ENCODE data around the gene PPP2R2B.

PPP2R2B gene

GRCh38 chr5:146699138-146699537, 179.4 kb downstream of the PPP2R2B start:
- DNase-seq, result no peak

DNA sequence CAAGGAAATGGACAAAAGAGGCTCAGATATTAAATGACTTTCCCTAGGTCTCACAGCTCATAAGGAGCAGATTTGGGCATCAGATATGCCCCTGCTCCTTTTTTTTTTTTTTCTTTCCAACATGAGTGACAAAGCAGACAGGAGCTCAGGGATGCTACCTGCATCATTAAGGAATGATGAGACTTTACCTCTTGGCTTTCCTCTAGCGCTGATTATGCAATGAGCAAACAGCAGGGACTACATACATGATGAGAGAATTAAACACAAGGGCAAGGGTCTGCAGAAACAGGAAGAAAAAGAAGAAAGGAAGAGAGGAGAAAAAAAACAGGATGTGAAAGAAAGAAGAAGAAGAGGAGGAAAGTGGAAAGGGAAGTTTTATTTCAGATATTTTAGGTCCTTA, 179.9 kb downstream of the PPP2R2B start:
- DNase-seq, result no peak

- no peak for DNase-seq
Observed at GRCh38 chr5:146697211-146697610, 181.3 kb downstream of the PPP2R2B start.

- no peak for DNase-seq
Observed at GRCh38 chr5:146695646-146696045, 182.9 kb downstream of the PPP2R2B start.

DNA sequence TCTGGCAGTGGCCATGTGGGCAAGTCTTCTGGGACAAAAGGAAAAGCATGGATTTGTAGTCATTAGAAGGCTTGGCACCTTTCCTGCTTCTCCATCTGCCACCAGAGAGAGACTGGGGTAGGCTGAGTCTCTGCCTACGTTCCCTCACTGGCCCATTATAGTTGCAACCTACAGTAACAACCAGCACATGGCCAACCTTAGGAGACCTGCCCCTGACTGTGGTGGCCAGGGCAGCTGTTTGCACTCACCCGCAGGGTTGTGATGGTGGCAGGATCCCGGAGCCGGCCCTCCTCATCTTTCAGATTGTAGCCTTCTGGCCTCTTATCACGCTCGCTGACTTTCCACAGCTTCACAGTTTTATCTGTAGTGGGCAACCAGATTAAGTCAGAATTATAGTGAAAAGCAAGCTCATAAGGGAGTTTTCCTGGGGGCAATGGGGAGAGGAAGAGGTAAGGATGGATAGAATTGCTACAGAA, 187.6 kb downstream of the PPP2R2B start:
- peak in 1 of 14 donors; percentile 76 for DNase-seq

GRCh38 chr5:146687630-146688029, 190.9 kb downstream of the PPP2R2B start:
- DNase-seq, result no peak

DNA sequence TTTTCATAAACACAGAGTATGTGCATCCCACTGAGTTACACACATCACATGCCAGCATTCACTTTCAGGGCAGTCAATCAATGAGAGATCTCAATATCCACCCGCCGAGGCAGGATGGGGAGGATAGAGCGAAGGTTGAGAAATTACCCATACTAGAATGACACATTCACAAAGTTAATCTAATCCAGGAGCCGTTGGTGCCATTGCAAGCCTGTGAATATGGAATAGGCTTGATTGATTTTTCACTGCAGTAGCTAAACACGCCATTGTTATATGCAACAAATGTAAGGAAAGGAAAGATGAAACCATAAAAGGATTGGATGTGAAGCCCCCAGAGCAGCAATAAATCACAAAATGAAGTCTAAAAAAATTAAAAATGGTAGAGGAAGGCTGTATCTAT, 194.7 kb downstream of the PPP2R2B start:
- DNase-seq, result no peak

DNA sequence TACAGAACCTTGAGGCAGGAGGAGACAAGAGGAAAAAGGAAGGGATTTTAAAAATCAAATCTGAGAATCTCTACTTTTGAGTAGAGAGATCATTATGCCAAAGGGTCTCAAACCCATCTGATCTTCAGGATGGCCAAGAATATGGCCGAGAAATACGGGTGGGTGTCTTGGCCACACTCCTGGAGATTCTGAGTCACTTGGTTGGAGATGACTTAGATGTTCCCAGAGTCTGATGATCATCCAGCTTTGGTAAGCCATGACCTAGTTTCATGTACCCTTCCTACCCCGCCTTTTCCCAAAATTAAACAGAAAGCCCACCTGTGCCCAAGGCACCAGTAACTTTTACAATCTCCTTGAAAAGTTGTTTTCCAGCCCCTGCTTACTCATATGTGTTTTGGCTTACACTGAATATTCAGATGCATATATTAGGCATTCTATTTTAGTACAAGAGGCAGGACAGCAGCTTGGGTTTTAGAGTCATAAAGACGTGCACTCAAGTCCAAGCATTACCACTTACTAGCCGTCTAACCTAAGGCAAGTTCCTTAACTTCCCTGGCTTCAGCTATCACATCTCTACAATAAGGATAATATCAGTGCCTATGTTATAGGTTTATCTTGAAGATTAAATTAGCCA, 195.5 kb downstream of the PPP2R2B start:
- peak in 1 of 14 donors; percentile 11 for DNase-seq

DNA sequence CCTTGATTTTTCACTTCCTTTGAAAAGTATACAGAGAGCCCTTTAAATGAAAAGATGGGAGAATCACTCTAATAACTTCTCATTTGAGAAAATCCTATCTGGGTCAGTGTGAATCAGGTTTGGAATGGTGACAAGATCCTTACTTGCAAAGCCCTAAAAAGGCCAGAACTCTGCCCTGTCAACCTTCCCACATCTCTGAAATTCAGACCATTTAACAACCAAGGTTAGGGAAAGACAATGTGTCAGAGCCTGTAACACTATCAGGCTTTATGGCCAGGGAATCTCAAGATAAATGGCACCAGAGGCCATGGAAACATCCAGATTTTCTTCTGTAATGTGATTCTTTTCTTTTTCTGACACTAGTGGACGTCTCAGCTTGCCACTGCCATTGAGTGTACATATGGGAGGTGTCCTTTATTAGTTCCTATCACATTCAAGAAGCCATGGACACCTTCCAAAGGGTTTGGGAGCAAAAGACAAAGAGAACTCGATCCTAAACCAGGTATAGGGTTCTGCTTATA, 196.9 kb downstream of the PPP2R2B start:
- DNase-seq, result no peak

- no peak for DNase-seq
Observed at GRCh38 chr5:146680846-146681584, 197.5 kb downstream of the PPP2R2B start.

- no peak for DNase-seq
Observed at GRCh38 chr5:146675636-146676035, 202.9 kb downstream of the PPP2R2B start.

GRCh38 chr5:146672866-146673265, 205.7 kb downstream of the PPP2R2B start:
- no peak for DNase-seq

DNA sequence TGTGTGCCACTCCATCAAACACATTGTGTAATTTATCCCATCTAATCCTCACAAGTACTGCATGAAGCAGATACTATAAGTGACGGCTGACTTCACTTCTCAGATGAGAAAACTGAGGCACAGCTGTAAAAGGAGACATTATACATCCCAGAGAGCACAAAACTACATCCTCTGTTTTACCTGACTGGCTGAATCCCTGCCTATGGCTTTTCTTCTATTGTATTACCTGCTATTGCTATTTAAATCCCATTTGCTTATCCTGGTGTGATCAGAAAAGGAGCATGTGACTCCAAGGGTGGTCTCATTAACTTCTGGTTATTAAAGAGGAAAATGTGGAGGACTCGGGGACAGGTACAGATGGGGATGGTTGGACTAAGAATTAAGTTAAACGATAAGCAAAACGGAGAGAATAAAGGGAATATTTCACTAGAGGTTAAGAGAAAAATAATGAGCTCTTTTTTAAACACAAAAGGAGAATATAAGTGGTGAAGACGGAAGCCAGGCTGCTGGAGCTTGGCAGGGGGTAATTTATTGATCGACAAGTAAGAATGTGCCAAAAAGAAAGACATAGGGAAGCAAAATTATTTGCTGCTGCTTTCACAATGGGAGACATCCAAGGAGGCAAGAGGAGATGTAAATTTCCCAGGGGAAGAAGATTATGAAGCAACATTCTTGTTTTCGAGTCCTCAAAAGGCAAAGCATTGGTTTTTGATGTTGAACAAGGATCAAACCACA, 206.8 kb downstream of the PPP2R2B start:
- no peak for DNase-seq

GRCh38 chr5:146669656-146670055, 208.9 kb downstream of the PPP2R2B start:
- no peak for DNase-seq

DNA sequence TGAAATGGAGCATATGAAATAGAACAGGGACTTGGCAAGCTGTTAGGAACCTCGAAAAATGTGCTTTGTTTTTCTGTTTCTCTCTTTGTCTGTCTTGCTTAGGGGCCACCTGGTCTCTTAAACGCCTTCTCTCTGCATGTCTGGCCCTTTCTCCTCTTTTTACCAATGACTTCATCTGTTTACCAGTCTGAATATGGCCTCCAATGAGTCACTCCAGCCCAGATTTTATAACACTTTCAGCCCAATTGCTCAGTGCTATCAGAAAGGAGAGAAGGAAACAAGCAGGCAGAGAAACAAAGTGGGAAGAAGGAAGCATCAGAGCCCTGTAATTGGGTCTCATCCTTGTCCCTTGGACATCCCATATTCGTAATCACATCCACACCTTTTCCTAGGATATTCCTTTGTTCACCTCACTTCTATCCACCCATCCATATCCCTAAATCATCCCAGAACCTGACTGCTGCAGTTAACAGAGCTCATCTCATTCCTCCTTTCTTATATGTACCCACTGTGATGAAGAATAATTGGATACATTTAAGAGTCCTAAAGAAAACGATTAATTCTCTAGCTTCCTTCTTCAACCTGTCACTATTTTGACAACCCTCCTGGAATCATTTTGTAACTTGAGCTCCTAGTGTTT, 210.8 kb downstream of the PPP2R2B start:
- DNase-seq, result peak in 5 of 14 donors; percentile 13 to 68 (median 26)

DNA sequence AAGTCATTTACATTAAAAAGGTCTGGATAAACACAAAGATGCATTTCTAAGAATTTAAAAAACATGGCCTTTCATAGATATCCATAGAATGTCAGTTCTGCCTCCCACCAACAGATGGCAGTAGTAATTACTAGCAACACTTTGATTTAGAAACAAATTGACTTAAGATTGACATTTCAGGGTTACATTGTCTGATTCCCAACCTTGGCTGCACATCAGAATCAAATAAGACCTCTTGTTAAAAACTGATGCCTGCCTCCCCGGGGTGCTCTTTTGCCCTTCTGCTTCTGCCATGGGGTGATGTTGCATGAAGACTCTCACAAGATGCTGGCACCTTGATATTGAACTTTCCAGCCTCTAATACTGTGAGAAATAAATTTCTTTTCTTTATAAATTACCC, 216.3 kb downstream of the PPP2R2B start:
- no peak for DNase-seq

DNA sequence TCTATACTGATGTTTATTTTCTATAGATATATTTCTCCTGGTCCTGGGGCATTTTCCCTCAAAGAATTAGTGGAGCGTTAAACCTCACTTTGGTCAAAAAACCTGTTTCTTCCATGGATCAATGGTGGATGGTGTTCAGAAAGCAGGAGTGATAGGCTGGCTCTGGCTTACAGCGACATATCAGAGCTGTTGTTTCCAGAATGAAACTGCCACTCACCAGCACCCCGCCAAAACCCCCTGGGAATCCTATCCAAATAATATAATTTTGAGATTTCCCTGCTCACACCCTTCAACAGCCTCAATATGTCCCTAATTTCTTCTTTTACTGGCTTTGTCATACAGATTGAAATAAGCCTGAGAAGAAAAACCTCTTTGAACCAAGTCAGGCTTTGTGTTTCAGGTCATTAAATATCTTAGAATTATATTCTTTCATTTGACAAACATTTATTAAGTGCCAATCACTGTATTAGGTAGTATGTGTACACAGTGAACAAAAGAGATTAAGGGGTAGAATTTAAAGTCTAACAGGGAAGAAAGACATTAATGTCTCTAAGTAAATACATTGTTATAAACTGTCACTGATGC, 218.1 kb downstream of the PPP2R2B start:
- DNase-seq, result no peak

DNA sequence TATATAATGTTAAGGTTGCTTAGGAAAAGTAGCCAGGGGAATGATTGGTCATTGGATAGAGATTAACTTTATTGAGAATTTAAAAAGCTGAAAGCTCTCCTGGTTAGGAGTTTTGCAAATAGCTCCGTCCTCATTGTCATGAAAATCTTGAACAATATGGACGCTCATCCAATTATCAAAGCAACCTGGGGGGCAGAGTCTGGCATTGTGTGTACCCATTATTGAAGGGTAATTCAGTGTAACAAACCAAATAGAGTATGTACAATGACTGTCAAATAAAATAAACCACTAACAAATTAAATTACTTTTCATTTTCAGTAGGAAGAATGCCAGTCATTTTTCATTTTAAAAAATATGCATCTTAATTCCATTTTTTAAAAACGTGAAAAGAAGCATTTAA, 218.6 kb downstream of the PPP2R2B start:
- DNase-seq, result no peak

GRCh38 chr5:146656703-146657102, 221.9 kb downstream of the PPP2R2B start:
- no peak for DNase-seq

GRCh38 chr5:146653560-146653959, 225.0 kb downstream of the PPP2R2B start:
- no peak for DNase-seq

DNA sequence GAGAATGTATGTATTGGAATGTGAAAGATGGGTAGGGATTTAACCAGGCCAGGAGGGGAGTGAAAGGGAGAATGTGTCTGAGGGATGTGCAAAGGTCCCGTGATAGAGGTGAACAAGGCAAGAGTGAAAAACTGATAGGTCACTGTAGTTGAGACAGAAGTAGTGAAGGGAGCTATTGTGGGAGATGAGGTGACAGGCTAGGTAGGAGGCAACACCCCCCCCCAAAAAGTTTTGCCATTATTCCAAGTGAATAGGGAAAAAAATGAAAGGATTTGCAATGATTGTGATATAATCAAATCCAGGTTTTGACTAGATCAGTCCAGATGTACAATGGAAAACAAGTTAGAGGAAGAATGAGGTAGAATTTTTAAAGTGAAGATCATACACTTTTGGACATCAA, 226.0 kb downstream of the PPP2R2B start:
- no peak for DNase-seq

DNA sequence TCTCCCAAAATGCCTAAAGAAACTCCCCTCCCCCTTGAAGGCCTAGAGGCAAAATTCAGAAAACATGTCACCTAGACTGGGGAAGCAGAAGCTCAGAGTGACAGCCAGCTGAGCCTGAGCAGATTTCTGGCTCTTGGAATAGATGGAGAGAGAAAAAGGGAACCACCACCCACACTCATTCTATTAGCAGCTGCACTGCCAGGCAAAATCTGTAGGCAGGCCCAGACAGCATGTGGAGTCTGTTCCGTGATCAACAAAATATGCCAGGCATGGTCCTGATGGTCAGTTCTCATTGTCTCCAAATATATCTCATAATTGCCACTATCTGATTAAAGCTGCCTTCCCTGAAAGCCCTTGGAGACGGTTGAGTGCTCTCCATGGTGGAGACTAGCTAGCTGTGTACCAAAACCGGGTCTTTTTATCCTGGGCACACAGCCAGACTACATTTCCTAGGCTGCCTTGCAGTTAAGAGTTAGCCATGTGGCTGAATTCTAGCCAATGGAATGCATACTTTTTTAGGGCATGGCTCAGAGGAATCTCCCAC, 230.8 kb downstream of the PPP2R2B start:
- peak in 8 of 14 donors; percentile 9 to 61 (median 26) for DNase-seq
